PFSK-1 (cell line): ENCODE results near the gene ADGRF3.

Experiments used
- FOXP2 ChIP-seq: optimal IDR thresholded peaks from 2 replicates; pipeline ENCODE3; 2011; ENCODE audit warnings: borderline replicate concordance, control low read depth, inconsistent platforms; ENCODE audit not compliant: insufficient read depth; ENCODE audit errors: extremely low read length, extremely low read depth
- POLR2AphosphoS5 ChIP-seq: IDR thresholded peaks from 2 replicates; pipeline ENCODE4 v1.6.1; 2012; ENCODE audit warnings: low read depth, mild to moderate bottlenecking, control low read depth, low read length, moderate library complexity
- SIN3A ChIP-seq: IDR thresholded peaks from 2 replicates; pipeline ENCODE4 v1.6.1; 2012; ENCODE audit warnings: mild to moderate bottlenecking, low read length, moderate library complexity, borderline replicate concordance; ENCODE audit not compliant: insufficient read depth
- TAF1 ChIP-seq: IDR thresholded peaks from 2 replicates; pipeline ENCODE4 v1.6.1; 2012; ENCODE audit warnings: low read length, control low read depth, borderline replicate concordance; ENCODE audit not compliant: insufficient read depth
- TF ChIP-seq, protein P1 (sequence below), 2 experiments: IDR thresholded peaks; 2 replicates each; pipeline versions ENCODE4 v1.6.1 to v1.8.0; 2011 to 2012; ENCODE audit warnings: low read depth in 2 of 2, low read length in 2 of 2, control low read depth in 1 of 2, inconsistent platforms in 1 of 2, mild to moderate bottlenecking in 1 of 2, moderate library complexity in 1 of 2; ENCODE audit not compliant: insufficient read depth in 1 of 2

ADGRF3 gene

DNA sequence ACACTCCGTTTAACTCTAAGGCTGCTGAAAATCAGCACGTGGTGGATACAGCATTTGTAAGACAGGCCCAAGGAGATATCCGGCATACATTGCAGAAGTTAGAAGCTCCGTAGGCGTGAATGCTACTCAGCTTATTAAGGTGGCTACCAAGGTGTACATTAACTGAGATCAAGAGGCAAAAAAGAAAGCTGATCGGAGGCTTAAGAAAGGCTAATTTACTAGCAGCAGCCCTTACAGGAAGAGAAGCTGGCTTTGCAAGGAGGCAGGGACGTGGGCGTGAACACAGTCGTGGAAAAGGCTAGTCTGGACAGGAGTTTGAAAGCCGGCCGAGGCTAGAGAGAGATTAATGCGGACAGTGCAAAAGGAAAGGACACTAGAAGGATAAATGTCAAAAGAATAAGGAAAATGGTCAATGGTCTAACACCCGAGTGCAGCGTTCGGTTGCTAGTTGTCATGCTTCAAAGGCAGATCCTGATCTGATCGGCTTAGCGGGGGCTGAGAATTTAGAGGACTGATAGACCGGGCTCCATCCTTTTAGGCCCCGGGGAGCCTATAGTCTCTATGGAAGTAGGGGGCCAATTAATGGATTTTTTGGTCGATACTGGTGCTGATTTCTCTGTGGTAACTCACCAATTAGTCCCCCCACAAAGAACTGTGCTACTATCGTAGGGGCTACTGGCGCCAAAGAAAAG lies 46.2 kb downstream of the ADGRF3 start:
- TF ChIP-seq, protein P1, sequence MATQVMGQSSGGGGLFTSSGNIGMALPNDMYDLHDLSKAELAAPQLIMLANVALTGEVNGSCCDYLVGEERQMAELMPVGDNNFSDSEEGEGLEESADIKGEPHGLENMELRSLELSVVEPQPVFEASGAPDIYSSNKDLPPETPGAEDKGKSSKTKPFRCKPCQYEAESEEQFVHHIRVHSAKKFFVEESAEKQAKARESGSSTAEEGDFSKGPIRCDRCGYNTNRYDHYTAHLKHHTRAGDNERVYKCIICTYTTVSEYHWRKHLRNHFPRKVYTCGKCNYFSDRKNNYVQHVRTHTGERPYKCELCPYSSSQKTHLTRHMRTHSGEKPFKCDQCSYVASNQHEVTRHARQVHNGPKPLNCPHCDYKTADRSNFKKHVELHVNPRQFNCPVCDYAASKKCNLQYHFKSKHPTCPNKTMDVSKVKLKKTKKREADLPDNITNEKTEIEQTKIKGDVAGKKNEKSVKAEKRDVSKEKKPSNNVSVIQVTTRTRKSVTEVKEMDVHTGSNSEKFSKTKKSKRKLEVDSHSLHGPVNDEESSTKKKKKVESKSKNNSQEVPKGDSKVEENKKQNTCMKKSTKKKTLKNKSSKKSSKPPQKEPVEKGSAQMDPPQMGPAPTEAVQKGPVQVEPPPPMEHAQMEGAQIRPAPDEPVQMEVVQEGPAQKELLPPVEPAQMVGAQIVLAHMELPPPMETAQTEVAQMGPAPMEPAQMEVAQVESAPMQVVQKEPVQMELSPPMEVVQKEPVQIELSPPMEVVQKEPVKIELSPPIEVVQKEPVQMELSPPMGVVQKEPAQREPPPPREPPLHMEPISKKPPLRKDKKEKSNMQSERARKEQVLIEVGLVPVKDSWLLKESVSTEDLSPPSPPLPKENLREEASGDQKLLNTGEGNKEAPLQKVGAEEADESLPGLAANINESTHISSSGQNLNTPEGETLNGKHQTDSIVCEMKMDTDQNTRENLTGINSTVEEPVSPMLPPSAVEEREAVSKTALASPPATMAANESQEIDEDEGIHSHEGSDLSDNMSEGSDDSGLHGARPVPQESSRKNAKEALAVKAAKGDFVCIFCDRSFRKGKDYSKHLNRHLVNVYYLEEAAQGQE (IDR thresholded peaks at IDR 0.05; ENCODE audit: insufficient read depth in 1 of 2, low read depth in 2 of 2, low read length in 2 of 2), result no peak
- TF ChIP-seq SIN3A (no peak), TAF1 (no peak), FOXP2 (no peak), POLR2AphosphoS5 (no peak)

DNA sequence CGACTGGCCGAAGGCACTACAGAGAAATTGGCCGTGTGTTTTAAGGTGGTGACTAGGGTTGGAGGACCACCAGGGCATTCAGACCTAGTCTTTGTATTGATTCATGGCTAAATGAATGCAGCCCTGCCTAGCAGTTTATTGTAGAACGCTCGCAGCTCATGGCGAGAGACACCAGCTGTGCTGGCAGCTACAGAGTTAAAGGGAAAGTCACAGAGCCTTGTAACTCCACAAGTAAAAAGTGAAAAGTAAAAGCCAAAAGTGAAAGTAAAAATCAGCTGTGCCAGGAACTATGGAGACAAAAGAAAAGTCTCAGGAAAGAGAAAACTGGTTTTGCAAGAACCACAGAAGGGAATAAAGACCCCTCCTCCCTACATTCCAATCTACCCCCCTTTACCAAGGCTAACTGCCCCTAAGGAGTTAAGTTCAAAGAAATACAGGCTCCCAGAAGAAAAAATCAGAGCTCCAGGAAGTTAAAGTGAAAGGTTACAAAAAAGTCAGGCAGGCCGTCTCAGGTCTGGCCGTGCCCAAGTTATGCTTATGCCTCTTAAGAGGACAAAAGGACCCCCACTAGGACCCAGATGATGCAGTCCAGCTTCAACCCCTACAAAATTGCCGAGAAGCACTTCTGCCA lies 47.0 kb downstream of the ADGRF3 start:
- TF ChIP-seq POLR2AphosphoS5, result no peak
- no peak for TF ChIP-seq TAF1
- TF ChIP-seq, protein P1 (IDR thresholded peaks at IDR 0.05; ENCODE audit: insufficient read depth in 1 of 2, low read depth in 2 of 2, low read length in 2 of 2), result no peak
- TF ChIP-seq SIN3A, result no peak
- no peak for TF ChIP-seq FOXP2

DNA sequence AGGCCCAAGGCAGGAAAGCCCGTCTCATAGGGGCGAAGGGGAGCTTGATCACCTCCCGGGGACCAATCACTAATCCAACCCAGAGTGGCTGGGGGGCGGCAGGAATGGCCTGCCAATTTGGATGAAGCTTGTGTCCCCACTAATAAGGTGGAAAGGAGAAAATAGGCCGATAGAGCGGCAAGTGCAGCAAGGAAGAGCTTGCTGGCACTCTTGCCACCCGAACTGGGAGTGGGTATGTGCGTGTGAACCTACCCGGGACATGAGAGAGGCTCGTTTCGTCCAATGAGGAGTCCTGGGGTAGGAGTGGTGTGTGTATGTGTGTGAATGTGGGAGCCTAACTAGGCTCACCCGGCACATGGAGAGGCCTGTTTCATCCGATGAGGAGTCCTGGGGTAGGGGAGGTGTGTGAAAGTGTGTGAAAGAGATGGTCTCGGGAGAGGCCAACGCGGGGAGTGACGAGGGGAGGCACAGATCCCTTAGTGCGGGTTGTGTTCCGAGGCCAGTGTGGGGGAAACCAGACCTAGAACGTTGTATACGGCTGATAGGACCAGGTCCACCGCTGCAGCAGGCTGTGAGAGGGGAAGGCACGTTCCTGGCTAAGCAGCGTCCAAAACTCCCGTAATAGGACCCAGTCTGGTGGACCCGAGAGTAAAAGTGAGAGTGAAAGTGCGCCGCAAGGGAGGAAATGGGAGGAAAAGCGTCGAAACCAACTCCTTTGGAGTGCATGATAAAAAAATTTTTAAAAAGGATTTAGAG lies 47.8 kb downstream of the ADGRF3 start:
- TF ChIP-seq, protein P1 (IDR thresholded peaks at IDR 0.05; ENCODE audit: insufficient read depth in 1 of 2, low read depth in 2 of 2, low read length in 2 of 2), result no peak
- no peak for TF ChIP-seq FOXP2
- no peak for TF ChIP-seq SIN3A
- TF ChIP-seq POLR2AphosphoS5, result no peak
- TF ChIP-seq TAF1, result no peak

DNA sequence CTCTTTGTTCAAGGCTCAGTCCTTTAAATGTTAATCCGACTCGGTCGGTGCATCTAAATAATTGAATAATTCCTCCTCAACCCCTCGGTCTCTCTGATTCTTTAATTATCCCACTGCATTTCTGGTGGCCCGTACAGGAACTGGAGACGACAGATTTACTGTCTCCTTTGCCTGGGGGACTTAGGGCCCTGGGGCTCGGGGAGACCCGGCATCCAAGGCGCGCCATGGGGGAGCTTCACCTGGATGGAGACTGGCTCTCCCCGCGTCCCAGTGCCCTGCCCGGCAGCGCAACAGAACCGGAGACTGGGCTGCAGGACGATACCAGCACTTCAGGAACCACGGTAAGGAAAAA lies 48.3 kb downstream of the ADGRF3 start:
- TF ChIP-seq POLR2AphosphoS5 (no peak), TAF1 (no peak), SIN3A (no peak), FOXP2 (no peak)
- TF ChIP-seq, protein P1 (IDR thresholded peaks at IDR 0.05; ENCODE audit: insufficient read depth in 1 of 2, low read depth in 2 of 2, low read length in 2 of 2), result no peak
